GOT3 (cell line): ENCODE data around the gene RFTN2.

Experiments used
- DNase-seq: peaks from one replicate; lab custom pipeline; 2025; ENCODE audit warnings: mixed read lengths; lab: John Stamatoyannopoulos, UW

The RFTN2 gene

GRCh38 chr2:197547163-197547900 lies 128.1 kb downstream of the RFTN2 start:
- DNase-seq, result no peak

- DNase-seq, result no peak
Measured at GRCh38 chr2:197543206-197543605, 132.2 kb downstream of the RFTN2 start.

DNA sequence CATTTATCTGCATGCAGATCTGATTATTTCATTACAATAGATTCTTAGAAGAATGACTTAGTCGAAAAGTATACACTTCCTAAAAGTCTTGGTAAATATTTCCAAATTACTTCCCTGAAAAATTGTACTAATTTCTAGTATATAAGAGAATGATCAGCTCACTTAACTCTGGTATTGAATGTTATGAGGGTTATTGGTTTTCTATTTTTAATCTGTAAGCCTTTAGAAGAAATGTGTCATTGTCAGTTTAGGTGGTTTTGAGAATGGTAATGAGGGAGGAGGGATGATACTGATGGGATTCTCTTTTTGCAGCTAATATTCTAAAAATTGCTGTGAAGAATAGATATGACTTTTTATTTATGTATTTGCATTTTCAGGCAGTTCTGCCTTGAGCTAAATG lies 135.7 kb downstream of the RFTN2 start:
- no peak for DNase-seq

DNA sequence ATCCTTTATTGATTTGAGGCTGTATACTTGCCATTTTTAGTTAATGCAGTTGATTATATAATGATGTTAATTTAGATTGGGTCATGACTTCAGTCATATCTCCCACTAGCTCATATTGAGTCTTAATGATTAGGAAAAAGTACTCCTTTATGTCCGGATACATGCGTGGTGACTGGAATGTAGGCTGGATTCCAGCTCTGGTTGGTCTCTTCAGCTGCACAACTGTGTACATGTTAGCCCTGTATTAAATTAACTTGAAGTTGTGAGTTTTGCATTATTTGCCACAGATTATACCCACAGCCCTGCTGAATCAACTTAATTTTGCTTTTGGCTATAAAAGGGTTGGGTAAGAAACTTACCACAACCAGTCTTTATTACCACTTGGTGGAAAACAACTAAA lies 137.0 kb downstream of the RFTN2 start:
- DNase-seq, result no peak
